ENCODE results near the gene CGB1. TPM values are rescaled to one million over a fixed set of nuclear protein-coding genes. Genes with fewer than 3 reads are reported as not detected.
A peak's percentile ranks its signal among the peaks of the same experiment; 100 is the strongest.

The CGB1 gene
- total and polyA plus RNA-seq, 9 of the 15 experiments (the other 6 are each of a cell fraction or from before 2014, with no cell fraction given) = not detected

DNA sequence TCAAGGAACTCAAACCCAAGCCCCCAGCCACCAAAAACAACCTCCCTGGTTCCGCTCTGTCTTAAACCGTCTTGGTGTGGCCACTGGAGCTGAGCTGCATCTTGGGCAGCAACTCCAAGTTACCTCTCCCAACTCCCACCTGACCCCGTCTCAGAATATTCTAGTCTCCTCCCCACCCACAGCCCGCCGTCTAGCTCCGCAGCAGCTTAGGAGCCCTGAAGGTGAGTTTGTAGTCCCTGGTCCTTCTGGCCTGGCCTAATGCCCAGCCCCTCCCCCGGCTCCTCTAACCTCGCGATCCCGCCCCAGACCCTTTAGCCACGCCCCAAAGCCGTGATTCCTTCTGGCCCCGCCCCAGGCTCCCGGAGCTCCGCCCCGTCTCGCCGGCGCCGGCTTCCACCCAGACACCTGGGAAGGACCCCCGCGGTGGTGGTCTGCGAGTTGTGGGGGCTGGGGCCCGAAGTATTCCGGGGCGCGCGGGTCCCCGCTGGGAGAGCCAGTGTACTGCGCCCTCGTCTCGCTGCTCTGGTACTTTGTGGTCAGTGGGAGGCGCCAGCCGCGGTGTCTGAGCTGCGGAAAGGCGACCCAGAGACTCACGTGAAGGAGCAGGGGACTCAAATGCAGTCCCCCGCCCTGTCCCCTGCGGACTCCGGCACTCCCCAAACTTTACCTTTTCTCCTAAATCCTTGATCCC is 17.3 kb downstream of the CGB1 start (continued):
- TF ChIP-seq RAD21 (CRISPR knock-in tag; conservative IDR thresholded peaks at IDR 0.05 in 1 of 2, IDR thresholded peaks at IDR 0.05 in 1 of 2) (peak in 1 of 2 experiments; percentile 21; a peak in 1 of 4 replicates), GABPB1 (CRISPR knock-in tag; IDR thresholded peaks at IDR 0.05) (0 out of 2 replicates have a peak, but pooled peaks have one; percentile 25), CBX5 (IDR thresholded peaks at IDR 0.05; ENCODE audit: borderline replicate concordance, low read depth) (no peak), ZNF408 (CRISPR knock-in tag; IDR thresholded peaks at IDR 0.05; ENCODE audit: low read depth) (no peak), RBBP5 (IDR thresholded peaks at IDR 0.05; ENCODE audit: borderline replicate concordance, insufficient read depth, low read length, poor library complexity, severe bottlenecking) (no peak), SRF (CRISPR knock-in tag; IDR thresholded peaks at IDR 0.05) (0 out of 4 replicates have a peak, but pooled peaks of 1 of the 2 experiments have one; percentile 12), KDM1A (IDR thresholded peaks at IDR 0.05) (0 out of 4 replicates have a peak, but pooled peaks of 1 of the 2 experiments have one; percentile 29), NRF1 (conservative IDR thresholded peaks at IDR 0.05 in 1 of 2, IDR thresholded peaks at IDR 0.05 in 1 of 2) (peak; percentile 43 to 54; a peak in 3 of 4 replicates), DPF2 (IDR thresholded peaks at IDR 0.05) (peak; percentile 16; the same call in 1 of the 2 replicates), RCOR1 (IDR thresholded peaks at IDR 0.05; ENCODE audit: borderline replicate concordance in 1 of 2, low read depth in 2 of 2, low read length in 2 of 2) (0 out of 4 replicates have a peak, but pooled peaks of 1 of the 2 experiments have one; percentile 36), HDAC6 (IDR thresholded peaks at IDR 0.05; ENCODE audit: low read depth, low read length) (no peak), SMAD4 (CRISPR knock-in tag; conservative IDR thresholded peaks at IDR 0.05) (peak; percentile 82), HDAC3 (IDR thresholded peaks at IDR 0.05; ENCODE audit: borderline replicate concordance, partially characterized antibody) (no peak), COPS2 (conservative IDR thresholded peaks at IDR 0.05) (no peak), HMGN3 (IDR thresholded peaks at IDR 0.05; ENCODE audit: borderline replicate concordance, extremely low read depth, insufficient read length, low read depth, low read length) (peak; percentile 28), BHLHE40 (IDR thresholded peaks at IDR 0.05; ENCODE audit: low read length) (peak; percentile 76), CBFB (CRISPR knock-in tag; IDR thresholded peaks at IDR 0.05) (peak; percentile 65; the same call in 1 of the 2 replicates), LEF1 (IDR thresholded peaks at IDR 0.05) (no peak), POLR2A (conservative IDR thresholded peaks at IDR 0.05) (0 out of 2 replicates have a peak, but pooled peaks have one; percentile 37)
- TF ChIP-seq, protein P1, sequence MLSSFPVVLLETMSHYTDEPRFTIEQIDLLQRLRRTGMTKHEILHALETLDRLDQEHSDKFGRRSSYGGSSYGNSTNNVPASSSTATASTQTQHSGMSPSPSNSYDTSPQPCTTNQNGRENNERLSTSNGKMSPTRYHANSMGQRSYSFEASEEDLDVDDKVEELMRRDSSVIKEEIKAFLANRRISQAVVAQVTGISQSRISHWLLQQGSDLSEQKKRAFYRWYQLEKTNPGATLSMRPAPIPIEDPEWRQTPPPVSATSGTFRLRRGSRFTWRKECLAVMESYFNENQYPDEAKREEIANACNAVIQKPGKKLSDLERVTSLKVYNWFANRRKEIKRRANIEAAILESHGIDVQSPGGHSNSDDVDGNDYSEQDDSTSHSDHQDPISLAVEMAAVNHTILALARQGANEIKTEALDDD (IDR thresholded peaks at IDR 0.05) = no peak
- TF ChIP-seq, protein P2, sequence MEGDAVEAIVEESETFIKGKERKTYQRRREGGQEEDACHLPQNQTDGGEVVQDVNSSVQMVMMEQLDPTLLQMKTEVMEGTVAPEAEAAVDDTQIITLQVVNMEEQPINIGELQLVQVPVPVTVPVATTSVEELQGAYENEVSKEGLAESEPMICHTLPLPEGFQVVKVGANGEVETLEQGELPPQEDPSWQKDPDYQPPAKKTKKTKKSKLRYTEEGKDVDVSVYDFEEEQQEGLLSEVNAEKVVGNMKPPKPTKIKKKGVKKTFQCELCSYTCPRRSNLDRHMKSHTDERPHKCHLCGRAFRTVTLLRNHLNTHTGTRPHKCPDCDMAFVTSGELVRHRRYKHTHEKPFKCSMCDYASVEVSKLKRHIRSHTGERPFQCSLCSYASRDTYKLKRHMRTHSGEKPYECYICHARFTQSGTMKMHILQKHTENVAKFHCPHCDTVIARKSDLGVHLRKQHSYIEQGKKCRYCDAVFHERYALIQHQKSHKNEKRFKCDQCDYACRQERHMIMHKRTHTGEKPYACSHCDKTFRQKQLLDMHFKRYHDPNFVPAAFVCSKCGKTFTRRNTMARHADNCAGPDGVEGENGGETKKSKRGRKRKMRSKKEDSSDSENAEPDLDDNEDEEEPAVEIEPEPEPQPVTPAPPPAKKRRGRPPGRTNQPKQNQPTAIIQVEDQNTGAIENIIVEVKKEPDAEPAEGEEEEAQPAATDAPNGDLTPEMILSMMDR (IDR thresholded peaks at IDR 0.05 in 2 of 3, conservative IDR thresholded peaks at IDR 0.05 in 1 of 3; ENCODE audit: insufficient read depth in 2 of 3, low read depth in 1 of 3, low read length in 3 of 3) = peak; percentile 28 to 81 (median 41); a peak in 5 of 6 replicates
- TF ChIP-seq, protein P3, sequence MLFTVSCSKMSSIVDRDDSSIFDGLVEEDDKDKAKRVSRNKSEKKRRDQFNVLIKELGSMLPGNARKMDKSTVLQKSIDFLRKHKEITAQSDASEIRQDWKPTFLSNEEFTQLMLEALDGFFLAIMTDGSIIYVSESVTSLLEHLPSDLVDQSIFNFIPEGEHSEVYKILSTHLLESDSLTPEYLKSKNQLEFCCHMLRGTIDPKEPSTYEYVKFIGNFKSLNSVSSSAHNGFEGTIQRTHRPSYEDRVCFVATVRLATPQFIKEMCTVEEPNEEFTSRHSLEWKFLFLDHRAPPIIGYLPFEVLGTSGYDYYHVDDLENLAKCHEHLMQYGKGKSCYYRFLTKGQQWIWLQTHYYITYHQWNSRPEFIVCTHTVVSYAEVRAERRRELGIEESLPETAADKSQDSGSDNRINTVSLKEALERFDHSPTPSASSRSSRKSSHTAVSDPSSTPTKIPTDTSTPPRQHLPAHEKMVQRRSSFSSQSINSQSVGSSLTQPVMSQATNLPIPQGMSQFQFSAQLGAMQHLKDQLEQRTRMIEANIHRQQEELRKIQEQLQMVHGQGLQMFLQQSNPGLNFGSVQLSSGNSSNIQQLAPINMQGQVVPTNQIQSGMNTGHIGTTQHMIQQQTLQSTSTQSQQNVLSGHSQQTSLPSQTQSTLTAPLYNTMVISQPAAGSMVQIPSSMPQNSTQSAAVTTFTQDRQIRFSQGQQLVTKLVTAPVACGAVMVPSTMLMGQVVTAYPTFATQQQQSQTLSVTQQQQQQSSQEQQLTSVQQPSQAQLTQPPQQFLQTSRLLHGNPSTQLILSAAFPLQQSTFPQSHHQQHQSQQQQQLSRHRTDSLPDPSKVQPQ (CRISPR knock-in tag; IDR thresholded peaks at IDR 0.05; ENCODE audit: borderline replicate concordance) = no peak

All from K562 (cell line).